NK-92 (cell line): ENCODE data around the gene RPAP2.
"Not testable (repeated sequence)": the region's sequence is repeated elsewhere in the genome, so short reads cannot be mapped to it uniquely, and the experiment has no call there.

Experiments
- DNase-seq: peaks from one replicate; lab custom pipeline; 2025; ENCODE audit not compliant: unreplicated experiment; lab: John Stamatoyannopoulos, UW

The RPAP2 gene

DNA sequence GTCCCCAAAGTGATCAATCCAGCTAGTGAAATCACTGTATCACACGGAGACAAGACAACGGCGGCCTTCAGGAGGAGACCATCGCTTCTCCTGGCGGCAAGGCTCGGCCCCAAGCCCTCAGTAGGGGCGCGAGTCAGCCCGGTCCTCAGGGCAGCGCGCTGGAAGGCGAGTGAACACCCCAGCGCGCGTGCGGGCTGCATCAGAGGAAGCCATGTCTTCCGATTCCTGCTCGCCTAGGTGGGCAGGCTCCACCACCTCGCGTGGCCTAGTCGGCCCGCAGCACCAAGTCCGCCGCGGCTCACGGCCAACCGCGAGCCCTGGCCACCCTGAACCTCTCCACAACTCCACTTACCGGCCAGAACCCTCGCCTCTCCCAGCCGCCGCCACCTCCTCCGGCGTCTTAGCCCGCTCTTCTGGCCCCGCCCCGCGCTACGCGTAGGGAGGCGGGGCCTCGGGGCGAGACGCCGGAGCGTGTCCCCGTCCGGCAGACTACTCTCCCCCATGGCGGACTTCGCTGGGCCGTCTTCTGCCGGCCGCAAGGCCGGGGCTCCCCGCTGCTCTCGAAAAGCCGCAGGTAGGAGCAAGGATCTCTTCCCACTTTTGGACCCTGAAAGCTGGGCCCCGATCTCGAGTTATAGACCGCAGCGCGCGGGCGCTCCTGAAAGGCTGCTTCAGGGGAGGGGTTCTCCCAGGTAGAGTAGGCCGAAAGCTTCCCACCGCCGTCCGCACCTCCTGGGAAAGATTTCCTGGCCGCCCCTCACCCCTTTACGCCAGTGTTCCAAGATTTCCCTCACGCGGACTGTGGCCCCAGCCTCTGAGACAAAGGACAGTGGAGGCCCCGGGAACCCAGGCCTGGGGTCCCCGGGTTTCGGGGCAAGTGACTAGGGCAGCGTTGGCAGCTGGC lies at the start of gene RPAP2, which contains the start of gene GLMN:
RPAP2 (plus strand) TSS at position 487 of the 904 bp plus-strand sequence; CDS start at position 502, 15 bp downstream.
GLMN (minus strand) TSS at position 415 of the 904 bp plus-strand sequence. CDS start 988 bp downstream, outside the sequence.
- no peak for DNase-seq

DNA sequence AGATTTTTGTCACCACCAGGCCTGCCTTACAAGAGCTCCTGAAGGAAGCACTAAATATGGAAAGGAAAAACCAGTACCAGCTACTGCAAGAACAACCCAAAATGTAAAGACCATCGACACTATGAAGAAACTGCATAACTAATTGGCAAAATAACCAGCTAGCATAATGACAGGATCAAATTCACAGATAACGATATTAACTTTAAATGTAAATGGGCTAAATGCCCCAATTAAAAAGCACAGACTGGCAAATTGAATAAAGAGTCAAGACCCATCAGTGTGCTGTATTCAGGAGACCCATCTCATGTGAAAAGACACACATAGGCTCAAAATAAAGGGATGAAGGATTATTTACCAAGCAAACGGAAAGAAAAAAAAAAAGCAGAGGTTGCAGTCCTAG lies 44.1 kb upstream of the RPAP2 start:
- DNase-seq = not testable (repeated sequence)

- DNase-seq = no peak
Observed at GRCh38 chr1:92259350-92259749, 39.5 kb upstream of the RPAP2 start.

GRCh38 chr1:92262516-92262915 lies 36.3 kb upstream of the RPAP2 start:
- DNase-seq = no peak

DNA sequence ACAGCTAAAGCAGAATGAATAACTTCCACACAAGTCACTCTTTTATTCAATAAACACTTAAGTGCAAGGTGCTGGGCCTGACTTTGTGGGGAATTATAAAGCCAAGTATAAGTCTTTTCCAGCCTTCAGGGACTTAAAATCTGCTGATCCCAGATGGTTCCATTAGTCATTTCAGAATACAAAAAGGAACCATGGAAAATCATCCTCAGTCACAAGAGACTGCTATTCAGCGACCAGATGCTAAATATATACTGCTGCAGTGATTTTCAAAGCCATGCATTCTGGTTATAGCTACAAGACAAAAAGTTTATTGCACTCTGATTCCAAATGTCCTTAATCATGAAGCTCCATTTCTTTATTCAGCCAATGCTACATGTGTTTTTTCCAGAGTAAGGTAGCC lies 25.8 kb upstream of the RPAP2 start:
- DNase-seq = no peak

DNA sequence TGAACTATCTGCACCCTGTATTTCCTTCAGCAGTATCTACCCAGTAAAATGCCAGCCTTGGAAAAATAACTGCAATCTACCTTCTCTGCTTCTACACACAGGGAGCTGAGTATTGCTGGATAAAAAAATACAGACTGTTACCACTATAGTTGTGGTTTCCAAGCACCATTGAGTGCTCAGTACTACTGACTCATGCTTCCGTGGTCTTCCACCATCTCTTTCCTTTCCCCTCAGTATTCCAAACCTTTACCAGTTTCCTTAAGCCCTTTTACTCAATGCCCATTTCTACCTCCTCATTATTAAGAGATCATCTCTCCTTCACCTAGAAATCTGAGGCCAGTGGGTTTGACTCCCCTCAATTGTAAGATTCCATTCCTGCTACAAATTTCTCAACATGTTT lies 23.9 kb upstream of the RPAP2 start:
- no peak for DNase-seq

- DNase-seq = no peak
Observed at GRCh38 chr1:92276082-92276481, 22.8 kb upstream of the RPAP2 start.

- no peak for DNase-seq
Observed at GRCh38 chr1:92277105-92277723, 21.6 kb upstream of the RPAP2 start.

GRCh38 chr1:92279781-92280180 lies 19.1 kb upstream of the RPAP2 start:
- DNase-seq = not testable (repeated sequence)

- DNase-seq = not testable (repeated sequence)
Observed at GRCh38 chr1:92281411-92281810, 17.4 kb upstream of the RPAP2 start.

- no peak for DNase-seq
Observed at GRCh38 chr1:92291372-92291999, 7.4 kb upstream of the RPAP2 start.

DNA sequence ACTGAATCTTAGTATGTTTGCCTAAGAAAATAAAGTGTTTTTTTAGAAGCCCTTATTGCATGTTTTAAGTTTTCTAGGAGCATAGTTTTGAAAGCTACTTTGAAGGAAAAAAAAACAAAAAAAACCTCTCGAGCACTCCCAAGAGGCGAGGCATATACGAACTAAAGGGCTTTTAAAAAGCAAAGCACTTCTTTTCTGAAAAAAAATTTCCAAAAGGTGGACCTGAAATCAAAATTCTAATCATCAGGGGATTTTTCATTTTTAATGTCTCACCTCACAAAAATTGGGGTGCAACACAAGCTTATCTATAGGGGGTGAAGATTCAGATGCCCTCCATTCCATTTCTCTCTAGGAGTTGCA lies 666 bp upstream of the RPAP2 start:
- no peak for DNase-seq

GRCh38 chr1:92299477-92300150 lies 755 bp downstream of the RPAP2 start:
- DNase-seq = no peak

- no peak for DNase-seq
Observed at GRCh38 chr1:92301021-92301420, 2.2 kb downstream of the RPAP2 start.

DNA sequence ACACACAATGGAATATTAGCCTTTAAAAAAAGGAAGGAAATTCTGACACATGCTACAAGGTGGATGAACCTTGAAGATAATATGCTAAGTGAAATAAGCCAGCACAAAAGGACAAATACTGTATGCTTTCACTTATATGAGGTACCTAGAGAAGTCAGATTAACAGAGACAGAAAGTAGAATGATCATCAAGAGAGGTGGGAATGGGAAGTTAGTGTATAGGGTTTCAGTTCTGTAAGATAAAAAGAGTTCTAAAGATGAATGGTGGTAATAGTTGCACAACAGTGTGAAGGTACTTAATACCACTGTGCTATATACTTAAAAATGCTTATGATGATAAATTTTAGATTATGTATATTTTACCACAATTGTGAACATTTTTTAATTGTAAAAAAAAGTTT lies 7.2 kb downstream of the RPAP2 start:
- DNase-seq = no peak

- no peak for DNase-seq
Observed at GRCh38 chr1:92307980-92308379, 9.1 kb downstream of the RPAP2 start.

- no peak for DNase-seq
Observed at GRCh38 chr1:92310185-92310597, 11.3 kb downstream of the RPAP2 start.

- no peak for DNase-seq
Observed at GRCh38 chr1:92314024-92314423, 15.2 kb downstream of the RPAP2 start.

DNA sequence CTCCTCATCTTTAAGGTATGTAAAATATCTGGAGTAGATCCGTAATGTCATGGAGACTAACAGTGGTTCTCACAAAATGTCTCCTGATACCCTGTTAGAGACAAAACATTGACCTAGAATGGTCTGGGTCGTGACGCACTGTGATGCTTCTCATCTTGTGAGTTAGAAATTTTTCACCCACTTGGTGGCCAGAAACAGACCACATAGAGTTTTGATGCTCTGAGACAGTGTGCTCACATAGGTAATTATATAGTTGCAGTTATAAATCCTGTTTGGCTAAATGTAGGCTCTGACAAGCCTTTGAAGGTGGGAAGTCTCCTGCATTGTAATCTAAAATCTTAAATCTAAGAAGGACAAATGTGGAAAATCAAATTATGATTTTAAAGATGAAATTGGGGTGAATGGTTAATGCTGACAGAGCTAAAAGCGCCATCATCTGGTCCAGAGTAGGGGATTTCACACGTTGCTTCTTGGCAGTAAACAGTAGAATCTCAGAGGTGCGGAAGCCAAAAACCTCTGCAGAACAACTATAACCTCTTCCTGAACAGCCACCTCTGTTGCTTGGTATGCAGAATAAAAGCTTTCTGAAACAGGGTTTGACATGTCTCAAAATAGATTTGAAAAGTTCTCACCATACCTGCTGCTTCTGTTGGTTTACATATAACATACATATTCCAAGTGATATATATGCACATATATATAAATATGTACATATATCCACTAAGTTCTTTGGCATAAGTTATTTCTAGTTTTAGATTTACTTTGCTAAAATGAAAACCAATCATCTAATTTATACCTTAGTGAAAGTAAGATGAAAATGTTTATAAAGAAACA lies 17.1 kb downstream of the RPAP2 start:
- DNase-seq = no peak

DNA sequence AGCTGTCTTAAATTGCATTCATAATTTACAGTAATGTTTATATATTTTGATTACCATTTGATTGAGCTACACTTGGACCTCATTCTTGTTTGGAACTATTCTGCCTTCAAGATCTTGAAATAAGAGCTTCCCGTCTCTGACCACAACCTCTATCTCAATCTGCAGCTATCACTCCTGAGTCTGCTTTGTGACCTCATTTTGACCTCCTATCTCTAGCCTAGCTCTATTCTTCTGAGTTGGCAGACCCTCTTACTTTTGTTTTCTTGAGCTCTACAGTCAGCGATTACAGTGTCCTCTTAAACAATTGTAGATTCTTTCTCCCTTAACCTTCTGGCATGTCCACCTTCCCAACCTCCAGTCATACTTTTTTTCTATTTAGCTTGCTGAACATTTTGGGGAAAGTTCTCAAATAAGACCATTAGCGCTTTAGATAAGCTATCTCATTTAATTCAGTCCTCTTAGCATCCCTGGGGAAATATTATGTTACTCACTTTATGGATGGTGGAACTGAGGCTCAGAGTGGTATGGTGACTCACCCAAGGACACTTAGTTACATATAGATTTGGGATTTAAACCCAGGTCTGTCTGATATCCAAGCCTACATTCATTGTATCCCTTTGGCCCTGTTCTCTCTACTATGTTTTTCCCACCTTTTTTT lies 19.1 kb downstream of the RPAP2 start:
- no peak for DNase-seq
